GM18502 (cell line): ENCODE data around the gene KLHL17.

ENCODE experiments used
- ATAC-seq: cut with Tn5 transposase; IDR thresholded peaks from one replicate; pipeline ENCODE4 v1.9.1; 2021; ENCODE audit warnings: mild to moderate bottlenecking; ENCODE audit not compliant: unreplicated experiment, poor library complexity

Gene KLHL17

DNA sequence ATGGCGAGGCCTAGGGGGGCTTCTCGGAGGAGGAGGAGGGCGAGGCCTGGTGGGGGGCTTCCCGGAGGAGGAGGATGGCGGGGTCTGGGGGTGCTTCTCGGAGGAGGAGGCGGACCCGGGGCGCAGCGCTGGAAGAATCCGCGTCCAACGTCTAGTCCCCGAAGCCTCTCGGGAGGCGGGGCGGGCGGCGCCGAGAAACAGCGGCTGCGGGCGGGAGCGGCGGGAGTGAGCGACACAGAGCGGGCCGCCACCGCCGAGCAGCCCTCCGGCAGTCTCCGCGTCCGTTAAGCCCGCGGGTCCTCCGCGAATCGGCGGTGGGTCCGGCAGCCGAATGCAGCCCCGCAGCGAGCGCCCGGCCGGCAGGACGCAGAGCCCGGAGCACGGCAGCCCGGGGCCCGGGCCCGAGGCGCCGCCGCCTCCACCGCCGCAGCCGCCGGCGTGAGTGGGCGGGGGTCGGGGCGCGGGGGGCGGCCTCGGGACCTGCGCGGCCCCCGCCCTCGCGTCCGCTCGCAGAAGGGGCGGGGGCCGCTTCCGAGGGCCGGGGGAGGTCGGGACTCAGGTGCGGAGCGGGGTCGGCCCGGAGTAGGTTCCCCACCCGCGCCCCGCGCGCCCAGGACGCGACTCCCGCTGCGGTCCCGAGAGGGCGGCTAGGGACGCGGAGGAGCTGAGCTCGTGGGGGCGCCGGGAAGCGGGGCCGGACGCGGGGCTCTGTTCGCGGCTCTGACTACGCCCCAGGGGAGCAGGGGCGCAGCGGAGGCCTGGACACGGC, at the start of gene KLHL17:
Gene KLHL17, plus strand, starts transcription at position 222 of the 769 bp plus-strand sequence. Its CDS starts 110 bp downstream, at position 332.
- peak; percentile 50 for ATAC-seq

DNA sequence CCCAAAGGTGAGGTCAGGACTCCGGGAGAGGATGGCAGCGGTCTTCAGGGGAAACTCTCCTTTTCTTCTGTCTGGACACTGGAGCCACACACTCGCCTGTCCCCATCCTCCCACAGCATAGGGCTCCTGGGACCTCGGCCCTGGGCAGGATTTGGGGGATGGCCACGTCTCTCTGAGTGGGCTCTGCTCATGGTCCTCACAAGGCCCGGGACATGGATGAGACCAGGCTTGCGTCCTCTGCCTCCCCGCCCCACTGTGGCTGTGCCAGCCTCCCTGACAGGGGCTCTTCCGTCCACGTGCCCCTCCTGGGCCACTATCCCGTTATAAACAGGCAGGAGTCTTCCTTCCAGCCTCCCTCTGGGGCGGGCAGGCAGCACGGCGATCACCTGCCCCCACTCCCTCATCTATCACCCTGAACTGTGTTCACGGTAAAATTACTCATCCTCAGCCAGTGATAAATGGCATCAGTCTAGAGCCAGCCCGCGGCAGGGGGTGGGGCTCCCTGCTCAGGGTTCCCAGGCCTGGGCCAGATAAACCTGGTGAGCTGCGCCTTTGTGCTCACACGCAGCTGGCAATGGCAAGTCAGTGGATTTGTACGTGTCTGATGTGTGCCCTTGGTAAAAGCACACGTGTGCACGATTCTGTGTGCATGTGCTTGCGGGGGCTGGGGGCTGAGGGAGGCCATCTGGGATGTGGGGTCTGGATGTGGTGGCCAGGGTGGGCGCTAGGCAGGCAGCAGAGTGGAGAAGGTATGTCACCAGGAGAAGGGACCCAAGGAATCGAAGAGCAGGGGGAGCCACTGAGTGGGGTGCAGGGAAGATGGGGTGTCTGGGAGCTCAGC, 49.3 kb upstream of the KLHL17 start:
- no peak for ATAC-seq

DNA sequence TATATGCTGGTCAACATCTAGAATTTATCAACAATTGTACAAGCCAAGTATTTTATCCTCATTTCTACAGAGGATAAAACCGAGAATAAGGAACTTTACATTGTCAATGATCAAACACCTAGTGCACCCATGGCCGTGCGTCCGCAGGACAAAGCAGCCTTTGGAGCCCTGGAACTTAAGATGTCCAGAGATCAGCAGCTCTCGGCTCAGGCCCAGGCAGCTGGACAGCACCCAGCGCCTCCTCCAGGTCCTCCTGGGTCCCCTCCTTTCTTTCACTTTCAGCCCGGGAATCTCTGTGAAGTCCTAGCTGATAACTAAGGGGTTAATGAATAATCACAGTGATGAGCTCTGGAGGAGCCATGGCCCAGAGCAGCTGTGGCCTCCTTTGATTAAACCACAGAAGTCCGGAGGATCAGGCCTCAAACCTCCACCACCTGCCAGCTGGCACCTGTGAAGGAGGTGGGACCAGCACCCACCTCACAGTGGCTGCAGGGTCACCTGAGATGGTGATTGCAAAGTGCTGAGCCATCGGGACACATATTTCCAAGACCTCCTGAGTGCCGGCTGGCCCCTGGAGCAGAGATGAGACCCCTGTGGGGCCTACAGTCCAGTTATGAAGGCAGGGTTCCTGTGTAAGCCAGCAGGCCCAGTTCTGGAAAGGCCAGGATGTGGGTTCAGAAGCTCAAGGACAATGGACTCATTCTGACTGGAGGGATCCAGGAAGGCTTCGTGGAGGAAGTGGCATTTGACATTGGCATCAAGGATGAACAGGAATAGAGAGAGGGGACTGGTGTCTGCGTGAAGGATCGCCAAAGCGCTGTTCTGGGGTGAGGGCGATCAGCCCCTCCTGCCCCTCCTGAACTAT, 48.3 kb upstream of the KLHL17 start:
- no peak for ATAC-seq

DNA sequence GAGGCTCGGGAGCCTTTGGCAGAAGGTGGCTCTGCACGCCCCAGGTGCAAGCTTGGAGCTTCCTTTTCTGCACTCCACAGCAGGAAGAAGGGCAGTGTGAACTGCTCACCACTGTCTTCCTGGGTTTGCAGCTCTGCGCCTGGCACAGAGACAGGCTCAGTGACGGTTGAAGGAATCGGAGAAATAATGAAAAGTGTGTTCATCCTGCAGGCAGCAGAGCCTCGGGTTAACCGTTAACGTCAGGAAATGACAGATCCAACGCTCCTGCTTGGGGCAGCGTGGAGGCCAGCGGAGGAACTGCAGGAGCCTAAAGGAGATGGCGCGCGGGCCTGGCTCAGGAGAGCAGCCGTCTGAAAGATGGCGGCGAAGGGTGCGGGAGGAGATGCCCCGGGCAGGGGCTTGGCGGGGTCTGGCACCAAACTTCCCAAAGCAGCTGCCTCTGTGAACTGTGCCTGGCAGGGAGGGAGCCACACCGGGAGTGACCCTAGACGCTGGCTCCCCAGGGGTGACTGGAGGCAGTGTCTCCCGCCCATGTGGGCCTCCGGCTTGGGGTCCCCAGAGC, 47.6 kb upstream of the KLHL17 start:
- ATAC-seq: no peak

DNA sequence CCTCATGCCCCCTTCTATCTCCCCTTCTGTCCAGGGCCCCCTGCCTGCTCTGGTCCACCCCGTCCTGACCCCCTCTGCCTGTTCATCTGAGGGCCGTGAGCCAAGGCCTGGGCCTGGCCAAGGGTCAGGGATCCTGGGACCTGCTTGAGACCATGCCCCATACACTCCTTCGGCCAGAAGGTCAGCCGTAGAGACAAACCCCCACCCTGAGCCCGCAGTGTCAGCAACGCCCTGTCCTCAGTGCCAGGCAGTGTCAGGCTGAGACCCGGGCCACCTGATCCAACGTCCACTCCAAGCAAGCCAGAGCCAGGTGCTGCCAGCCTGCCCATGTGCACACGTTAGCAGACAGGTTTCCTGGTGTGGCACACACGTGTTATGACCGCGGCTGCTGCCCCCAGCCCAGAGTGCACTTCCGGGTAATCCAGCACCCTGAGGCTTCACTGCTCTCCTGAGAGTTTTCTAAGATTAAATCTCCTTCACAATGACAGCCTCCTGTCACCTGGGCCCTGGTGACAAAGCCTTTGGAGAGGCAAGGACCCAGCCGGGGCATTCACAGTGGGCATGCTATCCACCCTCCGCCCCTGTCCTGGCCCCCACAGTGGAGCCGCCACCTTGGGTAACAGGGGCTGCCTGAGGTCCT, 46.8 kb upstream of the KLHL17 start:
- no peak for ATAC-seq

DNA sequence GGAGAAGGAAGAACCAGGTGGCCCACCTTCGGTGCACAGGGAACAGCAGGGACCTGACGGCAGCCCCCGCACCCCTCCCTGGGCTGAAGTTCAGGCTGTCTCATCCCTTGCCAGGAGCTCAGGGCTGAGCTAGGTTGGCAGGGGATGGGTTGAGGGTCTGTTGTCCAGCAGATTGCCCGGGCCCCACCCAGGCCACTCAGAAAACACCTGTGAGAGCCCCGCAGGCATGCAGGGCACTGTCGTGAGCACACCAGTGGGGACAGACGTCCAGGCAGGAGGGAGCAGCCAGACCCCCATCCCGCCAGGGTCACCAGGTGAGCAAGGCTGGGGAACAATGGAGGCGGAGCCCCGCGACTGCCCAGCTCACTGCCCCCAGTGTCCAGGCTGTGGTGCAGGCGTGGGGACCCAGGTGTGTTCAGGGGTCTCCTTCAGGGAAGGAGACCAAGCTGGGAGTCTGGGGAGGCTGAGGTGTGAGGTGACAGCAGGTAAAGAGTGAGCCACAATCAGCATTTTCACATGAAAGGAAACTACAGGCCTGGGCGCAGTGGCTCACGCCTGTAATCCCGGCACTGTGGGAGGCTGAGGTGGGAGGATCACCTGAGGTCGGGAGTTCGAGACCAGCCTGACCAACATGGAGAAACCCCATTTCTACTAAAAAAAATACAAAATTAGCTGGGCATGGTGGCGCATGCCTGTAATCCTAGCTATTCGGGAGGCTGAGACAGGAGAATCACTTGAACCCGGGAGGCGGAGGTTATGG, 46.1 kb upstream of the KLHL17 start:
- no peak for ATAC-seq

DNA sequence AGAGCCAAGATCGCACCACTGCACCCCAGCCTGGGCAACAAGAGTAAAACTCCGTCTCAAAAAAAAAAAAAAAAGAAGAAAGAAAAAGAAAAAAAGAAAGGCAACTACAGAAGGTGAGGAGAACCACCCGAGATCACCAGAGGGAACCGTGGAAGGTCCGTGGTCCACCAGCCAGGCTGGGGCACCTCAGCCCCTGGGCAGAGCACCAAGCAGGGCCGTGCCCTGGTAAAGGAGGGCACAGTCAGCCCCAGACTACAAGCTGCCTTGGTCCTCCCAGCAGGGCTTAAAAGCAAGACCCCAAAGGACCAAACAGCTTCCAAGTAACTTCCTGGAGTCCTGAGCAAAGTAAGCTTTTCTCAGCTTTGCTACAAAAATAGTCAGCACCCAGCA, 45.5 kb upstream of the KLHL17 start:
- ATAC-seq: no peak

DNA sequence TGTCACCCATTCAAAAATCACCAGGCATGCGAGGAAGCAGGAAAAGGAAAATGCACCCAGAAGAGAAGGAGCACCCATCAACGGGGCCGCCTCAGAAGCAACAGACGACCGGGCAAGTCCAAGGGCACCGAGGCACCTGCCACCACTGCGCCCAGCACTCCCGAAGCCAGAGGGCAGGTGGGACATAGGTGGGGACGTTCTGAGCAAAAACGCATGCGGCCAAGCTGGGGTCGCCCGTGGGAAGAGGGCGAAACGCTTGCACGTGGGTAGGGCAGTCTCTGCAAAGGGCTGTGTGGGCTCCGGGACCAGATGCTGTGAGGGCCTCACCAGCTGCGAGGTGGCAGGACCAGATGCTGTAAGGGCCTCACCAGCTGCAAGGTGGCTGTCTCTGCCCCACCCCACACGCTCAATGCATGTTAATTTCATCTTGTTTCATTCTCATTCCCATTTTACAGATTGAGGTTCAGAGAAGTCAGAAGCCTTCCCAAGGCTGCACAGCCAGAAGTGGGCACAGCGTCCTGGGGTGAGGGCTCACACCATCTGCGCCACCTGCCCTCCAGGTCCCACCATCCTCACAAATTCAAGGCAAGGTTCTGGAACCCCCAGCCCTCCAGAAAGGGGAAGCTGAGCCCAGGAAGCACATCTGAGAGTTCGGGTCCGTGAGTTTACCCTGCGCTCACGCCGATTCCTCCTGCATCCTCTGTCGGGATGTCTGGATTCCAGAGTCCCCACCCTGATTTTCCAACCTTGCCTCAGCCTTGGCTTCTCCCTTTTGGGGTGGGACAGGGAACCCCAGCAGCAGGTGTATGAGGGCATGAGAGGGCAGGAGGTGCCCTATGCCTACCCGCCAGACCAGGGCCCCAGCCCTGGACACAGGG, 44.9 kb upstream of the KLHL17 start:
- ATAC-seq: no peak

DNA sequence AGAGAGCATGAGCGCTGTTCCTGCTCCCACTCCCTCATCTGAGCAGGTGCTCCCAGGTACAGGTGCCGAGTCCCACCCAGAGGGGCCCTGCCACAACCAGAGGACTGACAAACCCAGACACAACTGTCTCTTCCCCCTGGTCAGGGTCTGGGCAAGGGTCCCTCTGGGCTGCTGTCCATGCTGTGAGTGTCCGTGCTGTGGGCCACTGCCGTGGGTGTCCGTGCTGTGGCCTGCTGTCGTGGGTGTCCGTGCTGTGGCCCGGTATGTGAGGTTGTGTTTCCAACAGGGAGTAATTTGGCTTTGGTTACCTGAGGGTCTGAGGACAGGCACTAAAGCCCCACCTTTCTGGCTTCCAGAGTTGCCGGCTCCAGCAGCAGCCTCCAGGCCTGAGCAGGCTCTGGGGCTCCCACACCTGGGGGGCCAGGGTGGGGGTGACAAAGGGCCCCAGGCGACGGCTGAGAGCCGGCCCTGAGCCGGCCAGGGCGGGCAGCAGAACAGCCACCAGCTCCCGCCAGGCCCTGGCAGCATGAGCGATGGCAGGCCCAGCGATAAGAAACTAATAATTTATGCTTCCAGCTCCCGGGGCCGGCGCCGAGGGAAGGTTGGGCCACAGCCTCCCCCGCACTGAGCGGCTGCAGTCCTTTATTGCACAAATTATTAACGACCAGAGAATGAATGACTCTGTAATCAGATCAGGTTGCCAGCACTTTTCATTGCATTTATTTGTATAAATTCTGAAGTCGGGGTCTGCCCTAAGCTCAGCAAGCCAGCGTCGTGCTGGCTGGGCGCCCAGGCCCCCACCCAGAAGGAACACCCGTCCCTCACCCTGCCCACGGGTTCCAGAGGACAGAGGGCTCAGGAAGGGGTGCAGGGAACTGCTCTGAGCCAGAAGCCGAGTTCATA, 44.0 kb upstream of the KLHL17 start:
- no peak for ATAC-seq

DNA sequence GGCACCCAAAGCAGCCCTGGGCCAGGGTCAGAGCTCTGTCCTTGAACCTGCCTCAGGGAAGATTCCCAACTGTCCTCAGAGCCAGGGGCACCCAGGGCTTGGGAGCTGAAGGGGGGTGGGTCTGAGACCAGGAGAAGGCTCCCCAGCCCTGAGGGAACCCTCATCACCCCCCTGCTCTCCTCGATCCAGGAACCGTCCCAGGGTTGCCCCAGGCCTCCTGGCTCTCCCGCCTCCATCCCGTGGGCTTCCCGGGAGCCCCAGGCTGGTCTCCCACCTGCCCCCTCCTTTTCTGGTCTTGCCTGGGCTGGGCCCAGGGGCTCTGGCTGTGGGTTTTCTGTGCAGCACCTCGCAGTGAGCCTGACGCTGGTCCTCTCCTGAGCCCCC, 43.3 kb upstream of the KLHL17 start:
- no peak for ATAC-seq

DNA sequence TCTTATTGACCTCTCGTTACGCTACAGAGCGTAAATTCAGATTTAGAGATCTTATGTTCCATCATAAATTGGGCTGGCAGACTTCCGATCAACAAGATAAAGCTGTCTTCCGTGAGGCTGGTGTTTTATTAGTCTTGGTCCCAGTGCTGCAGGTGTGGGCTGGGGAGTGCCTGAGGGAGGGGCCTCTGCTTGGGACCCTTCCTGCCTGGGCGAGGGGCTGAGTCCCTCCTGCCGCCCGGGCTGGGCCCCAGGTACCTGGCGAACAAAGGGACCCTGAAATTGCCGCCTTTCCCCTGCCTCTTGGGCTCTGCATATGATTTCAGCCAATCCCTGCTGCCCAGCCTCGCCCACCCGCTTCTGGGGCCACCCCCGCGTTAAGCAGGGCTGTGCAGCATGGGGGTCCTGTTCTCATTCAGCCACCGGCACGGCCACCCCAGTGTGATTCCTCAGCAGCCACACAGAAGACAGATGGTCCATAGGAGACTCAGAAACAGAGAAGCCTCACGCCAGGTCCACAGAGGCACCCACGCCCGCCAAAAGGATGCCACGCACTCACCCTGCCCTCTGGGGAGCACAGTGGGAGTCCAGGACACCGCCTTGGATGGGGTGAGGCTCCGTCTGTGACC, 42.8 kb upstream of the KLHL17 start:
- ATAC-seq: no peak

DNA sequence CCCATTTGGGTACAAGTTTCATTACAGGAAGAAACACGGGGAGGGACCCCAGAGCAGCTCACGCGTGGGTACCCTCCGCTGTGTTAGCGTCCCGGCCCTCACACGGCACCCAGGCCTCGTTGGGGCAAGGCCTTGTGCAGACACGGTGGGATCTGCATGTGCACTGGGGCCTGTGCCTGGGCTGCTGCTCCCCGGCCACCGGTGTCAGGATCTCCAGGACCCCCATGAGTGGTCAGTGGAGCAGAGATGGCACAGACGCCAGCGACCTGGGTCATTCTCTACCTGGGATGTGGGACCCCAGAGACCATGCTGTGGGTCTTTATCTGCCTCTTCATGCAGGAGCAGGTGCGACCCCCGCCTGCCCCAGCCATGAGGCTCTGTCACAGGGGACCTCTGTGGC, 42.0 kb upstream of the KLHL17 start:
- ATAC-seq: no peak

DNA sequence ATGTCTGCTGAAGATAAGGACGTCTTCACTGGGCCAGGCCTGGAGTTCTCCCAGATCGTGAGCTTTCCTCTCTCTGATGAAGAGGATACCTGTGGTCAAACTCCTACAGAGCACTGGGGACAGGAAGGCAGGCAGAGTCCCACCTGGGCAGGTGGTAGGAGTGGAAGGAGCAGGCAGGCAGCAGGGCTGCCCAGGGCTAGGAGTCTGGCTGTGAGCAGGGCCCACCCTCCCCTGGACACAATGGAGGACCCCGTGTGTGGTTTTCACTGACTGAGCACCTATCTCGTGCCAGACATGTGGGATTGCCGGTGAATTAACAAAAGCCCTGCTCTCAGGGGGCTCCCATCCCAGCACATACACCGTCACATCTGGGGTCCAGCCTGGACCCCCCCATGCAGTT, 41.5 kb upstream of the KLHL17 start:
- no peak for ATAC-seq

DNA sequence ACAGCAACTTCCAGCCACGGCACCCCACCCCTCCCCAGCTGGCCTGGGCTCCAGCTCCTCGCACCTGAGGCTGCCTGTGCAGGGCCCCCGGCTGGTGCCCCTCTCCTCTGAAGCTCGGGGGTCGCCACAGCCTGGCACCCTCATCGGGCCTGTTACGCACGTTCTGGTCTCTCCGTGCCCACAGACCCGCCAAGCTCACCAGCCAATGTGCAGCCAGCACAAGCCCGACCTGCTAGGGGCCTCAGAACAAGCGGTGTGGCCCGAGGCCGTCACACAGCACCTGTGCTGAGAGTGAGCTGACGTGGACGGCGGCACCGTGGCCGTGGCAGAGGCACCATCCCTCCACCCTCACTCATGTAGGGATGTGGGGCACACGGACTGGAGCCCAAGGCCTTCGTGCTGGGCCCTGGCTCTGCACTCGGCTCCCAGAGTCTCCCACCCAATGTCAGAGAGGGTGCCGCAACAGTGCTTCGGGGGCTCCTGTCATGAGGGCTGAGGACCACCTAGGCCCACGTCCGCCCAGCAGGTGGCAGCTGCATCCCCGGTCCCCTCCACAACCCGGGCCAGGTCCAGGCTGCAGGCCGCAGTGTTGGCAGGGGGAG, 41.0 kb upstream of the KLHL17 start:
- ATAC-seq: no peak

DNA sequence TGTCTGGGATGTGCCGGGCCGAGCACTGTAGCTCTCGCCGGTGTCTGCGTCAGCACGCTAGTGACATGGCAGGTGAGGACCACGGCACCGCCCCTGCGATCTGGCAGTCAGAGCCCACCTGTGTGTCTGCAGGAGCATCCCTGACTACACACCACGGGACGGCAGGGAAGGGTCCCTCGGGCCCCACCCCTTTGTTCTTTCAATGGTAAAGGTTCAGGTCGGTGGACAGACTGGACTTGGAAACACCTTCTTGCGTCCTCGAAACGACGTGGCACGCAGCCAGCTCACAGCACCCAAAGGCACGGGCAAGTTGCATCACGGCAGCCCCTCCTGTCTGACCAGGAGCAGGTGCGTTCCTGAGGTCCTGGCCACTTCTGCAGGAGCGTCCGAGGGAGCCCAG, 40.4 kb upstream of the KLHL17 start:
- ATAC-seq: no peak

DNA sequence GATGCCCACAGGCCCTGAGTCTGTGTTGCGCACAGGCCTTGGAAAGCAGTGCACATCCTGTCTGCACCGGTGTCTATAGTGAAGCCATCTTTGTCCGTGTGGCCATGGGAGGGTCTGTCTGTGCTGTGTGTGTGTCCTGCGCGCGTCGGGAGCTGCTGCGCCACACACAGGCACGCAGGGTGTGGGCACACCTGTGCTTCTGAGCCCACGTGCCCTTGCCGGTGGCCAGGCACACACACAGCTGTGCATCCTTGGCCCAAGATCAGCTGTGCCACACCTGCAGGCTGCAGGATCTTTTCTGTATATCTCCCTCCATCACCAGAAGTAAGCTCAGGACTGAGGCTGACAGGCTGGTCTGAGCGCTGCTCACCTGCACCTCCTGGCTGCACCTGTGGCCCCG, 39.9 kb upstream of the KLHL17 start:
- no peak for ATAC-seq
